Measurements from ENCODE around the gene SMR3B. TPM values are rescaled to one million over a fixed set of nuclear protein-coding genes. Genes with fewer than 3 reads are reported as not detected.

Gene SMR3B
- not detected for total RNA-seq
- long read RNA-seq, result 0 reads

GRCh38 chr4:70382691-70383181, at the start of gene SMR3B:
Gene SMR3B (plus strand): TSS chr4:70383131. CDS start chr4:70384511, 1,380 bp downstream.
- no peaks in the 10 kb centered on the region for H3K36me3 ChIP-seq
- ATAC-seq (no peak), DNase-seq (no peak)
- TF ChIP-seq POLR2A (IDR thresholded peaks at IDR 0.05), result no peak
- TF ChIP-seq, protein P1, sequence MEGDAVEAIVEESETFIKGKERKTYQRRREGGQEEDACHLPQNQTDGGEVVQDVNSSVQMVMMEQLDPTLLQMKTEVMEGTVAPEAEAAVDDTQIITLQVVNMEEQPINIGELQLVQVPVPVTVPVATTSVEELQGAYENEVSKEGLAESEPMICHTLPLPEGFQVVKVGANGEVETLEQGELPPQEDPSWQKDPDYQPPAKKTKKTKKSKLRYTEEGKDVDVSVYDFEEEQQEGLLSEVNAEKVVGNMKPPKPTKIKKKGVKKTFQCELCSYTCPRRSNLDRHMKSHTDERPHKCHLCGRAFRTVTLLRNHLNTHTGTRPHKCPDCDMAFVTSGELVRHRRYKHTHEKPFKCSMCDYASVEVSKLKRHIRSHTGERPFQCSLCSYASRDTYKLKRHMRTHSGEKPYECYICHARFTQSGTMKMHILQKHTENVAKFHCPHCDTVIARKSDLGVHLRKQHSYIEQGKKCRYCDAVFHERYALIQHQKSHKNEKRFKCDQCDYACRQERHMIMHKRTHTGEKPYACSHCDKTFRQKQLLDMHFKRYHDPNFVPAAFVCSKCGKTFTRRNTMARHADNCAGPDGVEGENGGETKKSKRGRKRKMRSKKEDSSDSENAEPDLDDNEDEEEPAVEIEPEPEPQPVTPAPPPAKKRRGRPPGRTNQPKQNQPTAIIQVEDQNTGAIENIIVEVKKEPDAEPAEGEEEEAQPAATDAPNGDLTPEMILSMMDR (IDR thresholded peaks at IDR 0.05), result no peak
- no peak within 1 kb of the TSS for H3K27ac ChIP-seq
- 49% methylated on average over 5 of the region's 5 CpGs for WGBS (ENCODE audit: insufficient coverage, low coverage, low lambda C conversion rate, missing lambda C conversion rate)
- intact Hi-C loops (cut with DNase I), result no loop called here
- H3K4me1 ChIP-seq, result no peaks in the 10 kb centered on the region
- H3K27me3 ChIP-seq, result no peaks in the 10 kb centered on the region
- H3K9me3 ChIP-seq, result no peaks in the 10 kb centered on the region
- no peak within 1 kb of the TSS for H3K4me3 ChIP-seq

DNA sequence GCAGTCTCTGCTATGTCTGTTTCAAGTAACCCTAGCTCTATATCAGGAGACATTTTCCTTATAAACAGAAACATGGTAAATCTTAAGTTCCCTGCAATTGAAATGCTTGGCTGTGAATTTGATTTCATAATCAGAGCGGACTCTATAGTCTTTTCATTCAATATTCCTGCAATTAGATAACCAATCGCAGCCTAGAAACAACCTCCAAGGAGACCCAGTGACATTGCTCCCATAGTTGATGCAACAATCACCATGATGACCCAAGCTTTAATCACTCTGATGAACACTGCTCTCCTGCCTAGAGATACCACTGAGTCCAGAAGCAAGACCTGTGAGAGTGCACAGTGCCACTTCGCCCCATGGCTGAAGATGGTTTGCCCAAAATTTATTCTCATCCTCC, 48.2 kb upstream of the SMR3B start, which contains the start of gene CABS1:
Gene CABS1, plus strand, starts transcription at position 301 of the 400 bp plus-strand sequence. Its CDS starts 59 bp downstream, at position 360.
- intact Hi-C loops (cut with DNase I), result no loop called here
- no peak within 1 kb of the TSS for H3K27ac ChIP-seq
- H3K4me1 ChIP-seq, result no peaks in the 10 kb centered on the region
- no peak within 1 kb of the TSS for H3K4me3 ChIP-seq
- H3K36me3 ChIP-seq, result no peaks in the 10 kb centered on the region
- no peaks in the 10 kb centered on the region for H3K27me3 ChIP-seq
- no peaks in the 10 kb centered on the region for H3K9me3 ChIP-seq
- no peak for ATAC-seq
- TF ChIP-seq, protein P1 (IDR thresholded peaks at IDR 0.05), result no peak
- no peak for TF ChIP-seq POLR2A (IDR thresholded peaks at IDR 0.05)
- no peak for DNase-seq
- 70% methylated on average over 2 of the region's 3 CpGs for WGBS (ENCODE audit: insufficient coverage, low coverage, low lambda C conversion rate, missing lambda C conversion rate)

DNA sequence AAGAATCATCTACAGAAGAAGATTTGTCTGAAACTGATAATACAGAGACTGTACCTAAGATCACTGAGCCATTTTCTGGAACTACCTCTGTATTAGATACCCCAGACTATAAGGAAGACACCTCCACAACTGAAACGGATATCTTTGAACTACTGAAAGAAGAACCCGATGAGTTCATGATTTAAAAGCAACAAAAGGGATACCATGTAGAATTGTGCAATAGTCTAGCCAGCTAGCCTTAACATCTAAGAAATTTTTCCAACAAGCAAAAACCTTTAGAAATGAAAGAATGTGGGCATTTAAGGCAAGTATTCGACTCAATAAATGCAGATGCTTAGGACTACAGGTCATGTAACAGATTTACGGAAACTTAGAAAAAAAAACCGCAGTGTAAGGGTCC, 46.9 kb upstream of the SMR3B start:
- 59% methylated on average over 5 of the region's 5 CpGs for WGBS (ENCODE audit: insufficient coverage, low coverage, low lambda C conversion rate, missing lambda C conversion rate)
- Histone ChIP-seq H3K36me3 (no peaks in the 10 kb centered on the region), H3K9me3 (no peaks in the 10 kb centered on the region), H3K27ac (no peak overlapping the region), H3K27me3 (no peaks in the 10 kb centered on the region), H3K4me1 (no peaks in the 10 kb centered on the region), H3K4me3 (no peak overlapping the region)
- no peak for TF ChIP-seq POLR2A (IDR thresholded peaks at IDR 0.05)
- TF ChIP-seq, protein P1 (IDR thresholded peaks at IDR 0.05), result no peak
- ATAC-seq (no peak), DNase-seq (no peak)
- intact Hi-C loops (cut with DNase I), result no loop called here

GRCh38 chr4:70337886-70338420, 45.0 kb upstream of the SMR3B start:
- Histone ChIP-seq H3K4me3 (no peak overlapping the region), H3K36me3 (no peaks in the 10 kb centered on the region), H3K27me3 (no peaks in the 10 kb centered on the region), H3K4me1 (no peaks in the 10 kb centered on the region), H3K9me3 (no peaks in the 10 kb centered on the region), H3K27ac (no peak overlapping the region)
- intact Hi-C loops (cut with DNase I), result no loop called here
- DNase-seq (no peak), ATAC-seq (no peak)
- 60% methylated on average over 1 of the region's 1 CpG for WGBS (ENCODE audit: insufficient coverage, low coverage, low lambda C conversion rate, missing lambda C conversion rate)
- no peak for TF ChIP-seq POLR2A (IDR thresholded peaks at IDR 0.05)
- TF ChIP-seq, protein P1 (IDR thresholded peaks at IDR 0.05), result no peak

All from right lobe of liver (tissue), 6 donors.